H9 (cell line): ENCODE measurements around the gene NSUN7. TPM values are rescaled to one million over a fixed set of nuclear protein-coding genes. Genes with fewer than 3 reads are reported as not detected.

Source experiments
- DNase-seq: peaks from one replicate; pipeline ENCODE4 v3.0.0-alpha.2; 2017
- H2AFZ ChIP-seq: one replicate; pipeline ENCODE4 v1.6.1; 2013; ENCODE audit warnings: mild to moderate bottlenecking, low read length, control low read depth, moderate library complexity
- H2AK5ac ChIP-seq: 2 replicates; pipeline ENCODE4 v1.6.1; 2013; ENCODE audit warnings: low read length, control low read depth, mixed read lengths; ENCODE audit not compliant: insufficient read length
- H2BK120ac ChIP-seq: one replicate; pipeline ENCODE4 v1.6.1; 2013; ENCODE audit warnings: low read depth, mild to moderate bottlenecking, low read length, control low read depth, inconsistent platforms; ENCODE audit not compliant: poor library complexity, severe bottlenecking
- H2BK12ac ChIP-seq: 2 replicates; pipeline ENCODE4 v1.6.1; 2013; ENCODE audit warnings: low read length, control low read depth, mixed read lengths, low read depth; ENCODE audit not compliant: insufficient read length
- H2BK15ac ChIP-seq: 2 replicates; pipeline ENCODE4 v1.6.1; 2013; ENCODE audit warnings: low read depth, low read length, control low read depth
- H2BK20ac ChIP-seq: one replicate; pipeline ENCODE4 v1.6.1; 2013; ENCODE audit warnings: low read depth, mild to moderate bottlenecking, low read length, control low read depth, inconsistent platforms; ENCODE audit not compliant: poor library complexity, severe bottlenecking
- H2BK5ac ChIP-seq: 2 replicates; pipeline ENCODE4 v1.6.1; 2013; ENCODE audit warnings: low read length, control low read depth, mixed read lengths; ENCODE audit not compliant: insufficient read length
- H3K14ac ChIP-seq: 2 replicates; pipeline ENCODE4 v1.6.1; 2013; ENCODE audit warnings: low read length, control low read depth; ENCODE audit not compliant: insufficient read depth
- H3K18ac ChIP-seq: 2 replicates; pipeline ENCODE4 v1.6.1; 2013; ENCODE audit warnings: low read depth, mild to moderate bottlenecking, mixed read lengths, low read length, control low read depth; ENCODE audit not compliant: insufficient read length
- H3K23ac ChIP-seq: 2 replicates; pipeline ENCODE4 v1.6.1; 2013; ENCODE audit warnings: low read length, control low read depth, mixed read lengths, low read depth; ENCODE audit not compliant: insufficient read length
- H3K23me2 ChIP-seq: 2 replicates; pipeline ENCODE4 v1.6.1; 2013; ENCODE audit warnings: low read depth, mild to moderate bottlenecking, mixed read lengths, low read length, control low read depth; ENCODE audit not compliant: insufficient read length, poor library complexity, severe bottlenecking
- H3K27ac ChIP-seq: 2 replicates; pipeline ENCODE4 v1.5.1; 2013; ENCODE audit warnings: low read length, control low read depth, mixed read lengths, low read depth; ENCODE audit not compliant: insufficient read length
- H3K27me3 ChIP-seq: 2 replicates; pipeline ENCODE4 v1.6.1; 2013; ENCODE audit warnings: low read length, control low read depth, inconsistent platforms; ENCODE audit not compliant: insufficient read depth
- H3K4ac ChIP-seq: 2 replicates; pipeline ENCODE4 v1.6.1; 2013; ENCODE audit warnings: low read depth, mild to moderate bottlenecking, control low read depth, inconsistent platforms, low read length, moderate library complexity
- H3K4me1 ChIP-seq: 2 replicates; pipeline ENCODE4 v1.6.1; 2013; ENCODE audit warnings: low read length, control low read depth, inconsistent platforms; ENCODE audit not compliant: insufficient read depth
- H3K4me2 ChIP-seq: 2 replicates; pipeline ENCODE4 v1.6.1; 2013; ENCODE audit warnings: low read length, control low read depth, mixed read lengths; ENCODE audit not compliant: insufficient read length, insufficient read depth
- H3K56ac ChIP-seq: 2 replicates; pipeline ENCODE4 v1.6.1; 2013; ENCODE audit warnings: low read depth, mild to moderate bottlenecking, mixed read lengths, low read length, control low read depth; ENCODE audit not compliant: insufficient read length
- H3K79me1 ChIP-seq: 2 replicates; pipeline ENCODE4 v1.6.1; 2013; ENCODE audit warnings: low read depth, mild to moderate bottlenecking, moderate library complexity, low read length, control low read depth, inconsistent platforms; ENCODE audit not compliant: insufficient read depth, poor library complexity, severe bottlenecking
- H3K79me2 ChIP-seq: 2 replicates; pipeline ENCODE4 v1.6.1; 2013; ENCODE audit warnings: low read length, control low read depth, inconsistent platforms; ENCODE audit not compliant: insufficient read depth
- H3K9ac ChIP-seq: 2 replicates; pipeline ENCODE4 v1.6.1; 2013; ENCODE audit warnings: low read length, control low read depth, mixed read lengths; ENCODE audit not compliant: insufficient read length; ENCODE audit errors: extremely low read depth
- H3K9me3 ChIP-seq: one replicate; pipeline ENCODE4 v1.6.1; 2013; ENCODE audit warnings: low read depth, low read length, inconsistent platforms; ENCODE audit not compliant: control insufficient read depth
- H3T11ph ChIP-seq: one replicate; pipeline ENCODE4 v1.6.1; 2013; ENCODE audit warnings: mild to moderate bottlenecking, low read length, control low read depth, inconsistent platforms
- H4K20me1 ChIP-seq: one replicate; pipeline ENCODE4 v1.6.1; 2013; ENCODE audit not compliant: control insufficient read depth, insufficient read length, insufficient read depth
- H4K5ac ChIP-seq: 2 replicates; pipeline ENCODE4 v1.6.1; 2013; ENCODE audit warnings: low read depth, mild to moderate bottlenecking, mixed read lengths, low read length, control low read depth; ENCODE audit not compliant: insufficient read length
- H4K8ac ChIP-seq: replicated peaks from 2 replicates; pipeline ENCODE4 v1.6.1; 2013; ENCODE audit warnings: low read length, control low read depth, mixed read lengths, low read depth; ENCODE audit not compliant: insufficient read length
- H4K91ac ChIP-seq: 2 replicates; pipeline ENCODE4 v1.6.1; 2013; ENCODE audit warnings: low read depth, mild to moderate bottlenecking, moderate library complexity, mixed read lengths, low read length, control low read depth; ENCODE audit not compliant: insufficient read length
- H3K27ac Mint-ChIP-seq, 3 experiments: 2 replicates in 2 of 3; 3 replicates in 1 of 3; pipeline ENCODE4 v1.8.0; 2020 to 2021; ENCODE audit warnings: mixed read lengths in 3 of 3, mild to moderate bottlenecking in 1 of 3, moderate library complexity in 1 of 3
- H3K27me3 Mint-ChIP-seq: 2 replicates; pipeline ENCODE4 v1.8.0; 2021; ENCODE audit warnings: low read depth, mild to moderate bottlenecking, moderate library complexity, mixed read lengths
- H3K36me3 Mint-ChIP-seq, 3 experiments: 2 replicates in 2 of 3; 3 replicates in 1 of 3; pipeline ENCODE4 v1.8.0; 2020 to 2021; ENCODE audit warnings: low read depth in 3 of 3, mixed read lengths in 3 of 3; ENCODE audit not compliant: insufficient read depth in 1 of 3
- H3K4me1 Mint-ChIP-seq, 2 experiments: 2 replicates each; pipeline ENCODE4 v1.8.0; 2020; ENCODE audit warnings: mixed read lengths in 2 of 2
- H3K4me3 Mint-ChIP-seq, 2 experiments: 2 replicates in 1 of 2; 3 replicates in 1 of 2; pipeline ENCODE4 v1.8.0; 2020 to 2021; ENCODE audit warnings: mild to moderate bottlenecking in 2 of 2, mixed read lengths in 2 of 2, moderate library complexity in 1 of 2
- H3K9me3 Mint-ChIP-seq, 2 experiments: 2 replicates in 1 of 2; 3 replicates in 1 of 2; pipeline ENCODE4 v1.8.0; 2020; ENCODE audit warnings: mild to moderate bottlenecking in 2 of 2, mixed read lengths in 2 of 2, moderate library complexity in 1 of 2
- WGBS: extraction: QIAGEN DNeasy Blood & Tissue Kit; methylation state at CpG from one replicate; pipeline ENCODE4 v1.1.7; 2013; ENCODE audit warnings: missing lambda C conversion rate, low lambda C conversion rate, mixed read lengths; ENCODE audit not compliant: insufficient read length; ENCODE audit errors: extremely low coverage; 5-methylcytosine and 5-hydroxymethylcytosine counted together
- total RNA-seq: library from RNA; stranded (reverse); gene quantifications from 2 replicates; pipeline ENCODE4 v1.2.1, GENCODE V29; 2021
- TF ChIP-seq, protein P1 (sequence below): fragments of 200-600 bp; sonication (generic); conservative IDR thresholded peaks from 3 replicates; pipeline ENCODE4 v1.8.0; 2021; ENCODE audit warnings: antibody characterized with exemption, mild to moderate bottlenecking

Gene NSUN7
- total RNA-seq, 1 experiment from 2014 or later, result 15.9 TPM

DNA sequence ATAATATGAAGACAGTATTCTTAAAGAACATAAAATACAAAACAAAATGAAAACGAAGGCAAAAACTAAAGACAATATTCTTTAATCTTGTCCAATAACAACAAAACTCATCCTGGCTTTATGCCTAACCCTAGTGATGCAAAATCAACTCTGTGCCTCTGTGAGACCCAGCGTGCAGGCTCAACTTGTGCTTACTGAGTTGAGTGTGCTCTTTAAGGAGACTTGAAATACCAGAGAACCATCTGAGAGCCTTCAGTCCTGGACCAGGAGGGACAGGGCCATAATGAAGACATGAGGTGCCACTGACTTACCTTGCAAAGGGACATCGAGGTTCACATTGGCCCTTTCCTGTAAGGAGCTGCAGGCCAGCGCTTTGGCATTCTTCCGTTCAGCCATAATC lies 77.1 kb downstream of the NSUN7 start:
- peaks cover 31 to 73% (median 68%) of the 10 kb centered on the region in 3 experiments for H3K36me3 Mint-ChIP-seq

More for the DNA sequence above, 77.1 kb downstream of the NSUN7 start:
- Histone ChIP-seq H3K23ac (no peak overlapping the region), H3K9ac (no peak overlapping the region), H2BK12ac (no peak overlapping the region), H2BK20ac (no peak overlapping the region), H3K79me2 (no peaks in the 10 kb centered on the region), H3T11ph (no peak overlapping the region), H4K8ac (no peak overlapping the region), H4K20me1 (no peaks in the 10 kb centered on the region), H3K14ac (no peak overlapping the region), H4K5ac (no peak overlapping the region), H3K79me1 (no peaks in the 10 kb centered on the region), H3K9me3 (no peaks in the 10 kb centered on the region), H2BK15ac (no peak overlapping the region), H3K4ac (no peak overlapping the region), H3K27ac (no peak overlapping the region), H3K18ac (no peak overlapping the region), H3K56ac (no peak overlapping the region), H2AK5ac (no peak overlapping the region), H3K23me2 (no peaks in the 10 kb centered on the region), H4K91ac (no peak overlapping the region), H2BK120ac (no peak overlapping the region), H2BK5ac (no peak overlapping the region), H2AFZ (no peak overlapping the region), H3K4me1 (no peaks in the 10 kb centered on the region), H3K27me3 (no peaks in the 10 kb centered on the region), H3K4me2 (no peak overlapping the region)
- no CpG with 5 or more reads among the region's 5 CpGs for WGBS
- no peak for DNase-seq
- H3K4me3 Mint-ChIP-seq, result no peak overlapping the region
- H3K9me3 Mint-ChIP-seq, result no peaks in the 10 kb centered on the region
- no peaks in the 10 kb centered on the region for H3K27me3 Mint-ChIP-seq
- H3K4me1 Mint-ChIP-seq, result no peaks in the 10 kb centered on the region
- TF ChIP-seq, protein P1, sequence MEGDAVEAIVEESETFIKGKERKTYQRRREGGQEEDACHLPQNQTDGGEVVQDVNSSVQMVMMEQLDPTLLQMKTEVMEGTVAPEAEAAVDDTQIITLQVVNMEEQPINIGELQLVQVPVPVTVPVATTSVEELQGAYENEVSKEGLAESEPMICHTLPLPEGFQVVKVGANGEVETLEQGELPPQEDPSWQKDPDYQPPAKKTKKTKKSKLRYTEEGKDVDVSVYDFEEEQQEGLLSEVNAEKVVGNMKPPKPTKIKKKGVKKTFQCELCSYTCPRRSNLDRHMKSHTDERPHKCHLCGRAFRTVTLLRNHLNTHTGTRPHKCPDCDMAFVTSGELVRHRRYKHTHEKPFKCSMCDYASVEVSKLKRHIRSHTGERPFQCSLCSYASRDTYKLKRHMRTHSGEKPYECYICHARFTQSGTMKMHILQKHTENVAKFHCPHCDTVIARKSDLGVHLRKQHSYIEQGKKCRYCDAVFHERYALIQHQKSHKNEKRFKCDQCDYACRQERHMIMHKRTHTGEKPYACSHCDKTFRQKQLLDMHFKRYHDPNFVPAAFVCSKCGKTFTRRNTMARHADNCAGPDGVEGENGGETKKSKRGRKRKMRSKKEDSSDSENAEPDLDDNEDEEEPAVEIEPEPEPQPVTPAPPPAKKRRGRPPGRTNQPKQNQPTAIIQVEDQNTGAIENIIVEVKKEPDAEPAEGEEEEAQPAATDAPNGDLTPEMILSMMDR, result no peak
- no peak overlapping the region for H3K27ac Mint-ChIP-seq
